Mucosa of stomach (tissue), 1 donor: ENCODE measurements around the gene RAD51B.

ENCODE experiments used
- H3K27me3 ChIP-seq: one replicate; pipeline ENCODE4 v1.7.0; 2013; ENCODE audit warnings: mild to moderate bottlenecking, low read length; ENCODE audit not compliant: control insufficient read depth, insufficient read depth
- H3K36me3 ChIP-seq: one replicate; pipeline ENCODE4 v1.7.0; 2013; ENCODE audit warnings: low read length; ENCODE audit not compliant: control insufficient read depth, insufficient read depth
- H3K4me1 ChIP-seq: one replicate; pipeline ENCODE4 v1.7.0; 2013; ENCODE audit warnings: mild to moderate bottlenecking, low read length; ENCODE audit not compliant: control insufficient read depth, insufficient read depth
- H3K4me3 ChIP-seq: one replicate; pipeline ENCODE4 v1.7.0; 2013; ENCODE audit warnings: low read length
- H3K9ac ChIP-seq: one replicate; pipeline ENCODE4 v1.7.0; 2013; ENCODE audit warnings: mild to moderate bottlenecking, low read length, moderate library complexity
- H3K9me3 ChIP-seq: one replicate; pipeline ENCODE4 v1.7.0; 2013; ENCODE audit warnings: mild to moderate bottlenecking, low read length, moderate library complexity; ENCODE audit not compliant: control insufficient read depth
- donor health status: Pancreatic carcinoma.

Gene RAD51B

GRCh38 chr14:68639758-68640574 is 820.4 kb downstream of the RAD51B start:
- Histone ChIP-seq H3K4me1 (peaks cover 16% of the 10 kb centered on the region), H3K27me3 (no peaks in the 10 kb centered on the region), H3K4me3 (no peak overlapping the region), H3K36me3 (no peaks in the 10 kb centered on the region), H3K9me3 (no peaks in the 10 kb centered on the region), H3K9ac (no peak overlapping the region)

GRCh38 chr14:68643673-68644072 is 824.1 kb downstream of the RAD51B start:
- peaks cover 5% of the 10 kb centered on the region for H3K4me1 ChIP-seq
- H3K27me3 ChIP-seq: no peaks in the 10 kb centered on the region
- no peaks in the 10 kb centered on the region for H3K36me3 ChIP-seq
- H3K9ac ChIP-seq: no peak overlapping the region
- H3K4me3 ChIP-seq: no peak overlapping the region
- H3K9me3 ChIP-seq: no peaks in the 10 kb centered on the region

- H3K9ac ChIP-seq: no peak overlapping the region
- H3K27me3 ChIP-seq: no peaks in the 10 kb centered on the region
- H3K4me3 ChIP-seq: no peak overlapping the region
- no peaks in the 10 kb centered on the region for H3K36me3 ChIP-seq
- no peaks in the 10 kb centered on the region for H3K9me3 ChIP-seq
- peaks cover under 1% of the 10 kb centered on the region for H3K4me1 ChIP-seq
Observed at GRCh38 chr14:68644101-68644500, 824.5 kb downstream of the RAD51B start.

- Histone ChIP-seq H3K9ac (no peak overlapping the region), H3K9me3 (no peaks in the 10 kb centered on the region), H3K27me3 (no peaks in the 10 kb centered on the region), H3K4me1 (no peaks in the 10 kb centered on the region), H3K4me3 (no peak overlapping the region), H3K36me3 (no peaks in the 10 kb centered on the region)
Observed at GRCh38 chr14:68645371-68645770, 825.8 kb downstream of the RAD51B start.

GRCh38 chr14:68649476-68650189 is 830.1 kb downstream of the RAD51B start:
- Histone ChIP-seq H3K9me3 (no peaks in the 10 kb centered on the region), H3K27me3 (no peaks in the 10 kb centered on the region), H3K36me3 (no peaks in the 10 kb centered on the region), H3K9ac (no peak overlapping the region), H3K4me1 (peaks cover 14% of the 10 kb centered on the region), H3K4me3 (no peak overlapping the region)

GRCh38 chr14:68650404-68650994 is 830.9 kb downstream of the RAD51B start:
- H3K9ac ChIP-seq: no peak overlapping the region
- H3K36me3 ChIP-seq: no peaks in the 10 kb centered on the region
- H3K4me3 ChIP-seq: no peak overlapping the region
- peaks cover 19% of the 10 kb centered on the region for H3K4me1 ChIP-seq
- no peaks in the 10 kb centered on the region for H3K9me3 ChIP-seq
- no peaks in the 10 kb centered on the region for H3K27me3 ChIP-seq

GRCh38 chr14:68651075-68651474 is 831.5 kb downstream of the RAD51B start:
- no peaks in the 10 kb centered on the region for H3K27me3 ChIP-seq
- H3K9ac ChIP-seq: no peak overlapping the region
- H3K36me3 ChIP-seq: no peaks in the 10 kb centered on the region
- H3K9me3 ChIP-seq: no peaks in the 10 kb centered on the region
- peaks cover 25% of the 10 kb centered on the region for H3K4me1 ChIP-seq
- no peak overlapping the region for H3K4me3 ChIP-seq

GRCh38 chr14:68651652-68652432 is 832.3 kb downstream of the RAD51B start:
- Histone ChIP-seq H3K4me1 (peaks cover 26% of the 10 kb centered on the region), H3K4me3 (no peak overlapping the region), H3K36me3 (no peaks in the 10 kb centered on the region), H3K27me3 (no peaks in the 10 kb centered on the region), H3K9ac (no peak overlapping the region), H3K9me3 (no peaks in the 10 kb centered on the region)

- H3K9me3 ChIP-seq: no peaks in the 10 kb centered on the region
- H3K36me3 ChIP-seq: no peaks in the 10 kb centered on the region
- H3K4me3 ChIP-seq: no peak overlapping the region
- peaks cover 26% of the 10 kb centered on the region for H3K4me1 ChIP-seq
- H3K27me3 ChIP-seq: no peaks in the 10 kb centered on the region
- no peak overlapping the region for H3K9ac ChIP-seq
Observed at GRCh38 chr14:68652433-68652690, 832.8 kb downstream of the RAD51B start.

GRCh38 chr14:68653108-68653507 is 833.5 kb downstream of the RAD51B start:
- no peaks in the 10 kb centered on the region for H3K9me3 ChIP-seq
- no peak overlapping the region for H3K9ac ChIP-seq
- H3K4me1 ChIP-seq: peaks cover 26% of the 10 kb centered on the region
- no peaks in the 10 kb centered on the region for H3K27me3 ChIP-seq
- no peak overlapping the region for H3K4me3 ChIP-seq
- no peaks in the 10 kb centered on the region for H3K36me3 ChIP-seq

- Histone ChIP-seq H3K9me3 (no peaks in the 10 kb centered on the region), H3K27me3 (no peaks in the 10 kb centered on the region), H3K9ac (no peak overlapping the region), H3K36me3 (no peaks in the 10 kb centered on the region), H3K4me1 (peaks cover 26% of the 10 kb centered on the region), H3K4me3 (no peak overlapping the region)
Observed at GRCh38 chr14:68653804-68654203, 834.2 kb downstream of the RAD51B start.

- H3K4me1 ChIP-seq: peaks cover 26% of the 10 kb centered on the region
- H3K27me3 ChIP-seq: no peaks in the 10 kb centered on the region
- peak overlapping the region; percentile 13 for H3K9ac ChIP-seq
Observed at GRCh38 chr14:68654471-68654941, 834.9 kb downstream of the RAD51B start.

More at GRCh38 chr14:68654471-68654941, 834.9 kb downstream of the RAD51B start:
- Histone ChIP-seq H3K36me3 (no peaks in the 10 kb centered on the region), H3K4me3 (no peak overlapping the region), H3K9me3 (no peaks in the 10 kb centered on the region)
